SHP77 (cell line): Measurements from ENCODE around the gene SMIM3.
"Not testable (repeated sequence)": the region's sequence is repeated elsewhere in the genome, so short reads cannot be mapped to it uniquely, and the experiment has no call there.

ENCODE experiments used
- DNase-seq, 2 experiments: peaks; one replicate each; lab custom pipeline; 2025; lab: John Stamatoyannopoulos, UW

The SMIM3 gene, protein sequence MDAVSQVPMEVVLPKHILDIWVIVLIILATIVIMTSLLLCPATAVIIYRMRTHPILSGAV

DNA sequence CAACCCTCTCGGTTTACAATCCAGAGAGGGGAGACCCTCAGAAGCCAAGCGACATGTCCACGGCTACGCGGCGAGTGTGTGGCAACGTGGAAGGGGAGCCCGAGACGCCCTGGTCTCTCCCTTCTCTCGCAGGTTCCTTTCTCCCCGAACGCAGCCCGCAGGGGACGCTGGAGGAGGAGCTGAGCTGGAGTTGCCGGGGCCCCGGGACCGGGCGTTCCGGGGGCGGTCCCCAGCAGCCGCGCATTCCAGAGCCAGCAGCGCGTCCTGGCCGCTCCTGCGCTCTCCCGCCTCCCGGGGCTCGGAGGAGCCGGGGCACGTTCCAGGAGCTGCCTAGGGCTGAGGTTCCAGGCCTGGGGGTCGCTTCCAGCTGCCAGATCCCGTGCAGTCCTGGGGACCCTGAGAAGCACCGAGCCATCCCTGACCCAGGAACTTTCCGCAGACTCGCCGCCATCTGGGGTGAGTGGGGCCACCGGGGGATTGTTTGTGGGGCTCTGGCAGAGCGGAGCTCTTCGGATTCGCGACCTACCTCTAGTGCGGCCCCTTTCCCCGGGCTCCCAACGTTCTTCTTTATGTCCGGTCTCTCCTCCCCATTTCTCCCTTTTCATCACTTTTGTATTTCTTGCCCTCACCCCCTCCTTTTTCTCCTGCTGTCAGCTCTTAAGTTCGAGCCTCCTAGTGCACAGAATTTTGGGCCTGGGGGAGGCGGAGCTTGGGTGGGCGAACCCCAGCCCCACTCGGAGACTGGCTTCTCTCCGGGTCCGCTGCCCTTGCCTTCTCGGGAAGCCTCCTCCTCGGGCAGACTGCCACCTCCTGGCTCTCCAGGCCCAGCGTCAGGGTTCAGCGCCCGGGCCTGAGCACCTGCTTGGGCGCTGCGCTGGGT lies at the start of gene SMIM3:
Gene SMIM3 (plus strand): TSS at position 241 of the 880 bp plus-strand sequence. CDS start 16,684 bp downstream, outside the sequence.
- peak in 1 of 2 experiments; percentile 31 for DNase-seq

DNA sequence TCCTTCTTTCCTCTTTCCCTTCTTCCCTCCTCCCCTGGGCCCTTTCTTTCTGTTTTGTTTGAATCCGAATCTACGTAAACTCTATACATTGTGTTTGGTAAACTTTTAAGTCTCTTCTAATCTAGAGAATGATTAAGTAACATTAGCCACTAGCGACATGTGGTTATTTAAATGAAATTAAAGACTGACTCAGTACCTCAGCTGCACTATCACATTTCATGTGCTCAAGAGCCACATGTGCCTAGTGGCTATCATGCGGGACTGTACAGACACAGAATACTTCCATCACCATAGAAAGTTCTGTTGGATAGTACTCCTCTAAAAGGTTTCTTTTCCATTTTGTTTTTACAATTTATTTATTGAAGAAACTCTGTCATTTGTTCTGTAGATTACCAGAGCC lies 48.7 kb upstream of the SMIM3 start:
- DNase-seq: no peak

DNA sequence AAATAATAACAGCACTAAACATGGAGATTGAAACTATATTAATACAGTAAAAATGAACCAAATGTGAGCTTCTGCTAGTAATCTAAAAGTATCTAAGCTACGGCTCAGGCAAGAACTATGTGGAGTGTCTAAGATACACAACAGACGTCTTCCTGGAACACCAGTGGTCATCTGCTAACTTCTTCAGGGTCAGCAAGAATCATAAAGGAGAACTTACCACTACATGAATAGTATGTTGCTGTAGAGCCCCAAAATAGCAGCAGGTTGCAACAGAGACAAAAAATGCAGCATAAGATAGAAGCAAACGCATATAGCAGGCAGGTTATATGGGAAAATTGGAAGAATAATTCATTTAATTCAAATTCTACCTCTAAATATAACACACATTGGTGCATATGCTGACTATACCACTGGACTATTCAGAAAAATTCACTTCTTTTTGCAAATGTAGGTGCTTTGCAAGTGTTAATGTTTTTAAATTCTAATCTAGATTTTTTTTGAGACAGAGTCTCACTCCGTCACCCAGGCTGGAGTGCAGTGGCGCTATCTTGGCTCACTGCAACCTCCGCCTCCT lies 46.8 kb upstream of the SMIM3 start:
- no peak for DNase-seq

DNA sequence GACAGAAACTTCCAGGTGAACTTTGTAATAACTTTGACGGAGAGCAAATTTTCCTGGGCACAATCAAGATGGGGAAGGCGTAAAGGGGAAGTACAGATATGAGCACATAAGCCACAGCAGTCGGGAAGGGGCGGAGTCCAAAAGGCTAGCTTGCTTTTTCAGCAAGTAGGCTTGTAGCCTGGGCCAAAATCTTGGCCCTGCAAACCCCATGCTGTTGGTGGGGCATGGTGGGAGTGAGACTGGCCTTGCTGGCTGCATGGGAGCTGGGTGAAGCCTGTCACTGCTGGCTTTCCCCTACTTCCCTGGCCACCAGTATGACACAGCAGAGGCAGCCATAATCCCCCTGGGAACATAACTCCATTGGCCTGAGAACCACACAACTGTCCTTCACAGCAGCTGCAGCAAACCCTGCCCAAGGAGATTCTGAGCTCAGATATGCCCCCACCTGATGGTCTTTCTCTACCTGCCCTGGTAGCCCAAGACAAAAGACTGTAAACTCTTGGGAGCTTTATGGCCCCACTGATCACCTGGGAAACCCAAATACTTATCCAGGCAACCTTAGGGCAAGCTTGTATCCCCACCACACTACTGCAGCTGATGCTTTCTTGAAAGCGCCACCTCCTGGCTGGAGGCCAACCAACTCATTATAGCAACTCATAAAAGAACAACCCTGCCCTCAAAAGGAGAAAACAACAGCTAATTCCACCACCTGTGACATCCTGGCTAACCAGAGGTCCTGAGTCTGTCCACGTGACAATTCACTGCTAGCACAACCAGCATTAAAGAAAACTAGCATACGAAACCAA lies 43.8 kb upstream of the SMIM3 start:
- no peak for DNase-seq

DNA sequence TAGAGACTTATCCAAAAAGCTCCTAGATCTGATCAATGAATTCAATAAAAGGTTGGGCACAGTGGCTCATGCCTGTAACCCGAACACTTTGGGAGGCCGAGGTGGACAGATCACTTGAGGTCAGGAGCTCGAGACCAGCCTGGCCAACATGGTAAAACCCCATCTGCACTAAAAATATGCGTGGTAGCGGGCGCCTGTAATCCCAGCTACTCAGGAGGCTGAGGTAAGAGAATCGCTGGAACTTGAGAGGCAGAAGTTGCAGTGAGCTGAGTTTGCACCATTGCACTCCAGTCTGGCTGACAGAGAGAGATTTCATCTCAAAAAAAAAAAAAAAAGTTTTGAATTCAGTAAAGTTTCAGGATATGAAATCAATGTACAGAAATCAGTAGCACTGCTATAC lies 39.7 kb upstream of the SMIM3 start:
- DNase-seq: no peak

DNA sequence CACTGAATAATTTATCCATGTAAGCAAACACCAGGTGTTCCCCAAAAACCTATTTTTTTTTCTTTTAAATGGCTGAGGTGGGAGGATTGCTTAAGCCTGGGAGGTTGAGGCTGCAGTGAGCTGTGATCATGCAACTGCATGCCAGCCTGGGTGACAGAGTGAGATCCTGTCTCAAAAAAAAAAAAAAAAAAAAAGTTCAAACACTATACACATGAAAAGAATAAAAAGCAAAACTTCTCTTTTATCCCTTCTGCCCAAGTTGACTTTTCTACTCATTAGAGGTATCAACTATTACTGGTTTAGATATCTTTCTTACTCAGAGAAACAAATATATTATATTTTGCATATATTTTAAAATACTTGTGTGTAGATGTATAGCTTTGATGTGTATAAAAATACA lies 37.6 kb upstream of the SMIM3 start:
- no peak for DNase-seq

DNA sequence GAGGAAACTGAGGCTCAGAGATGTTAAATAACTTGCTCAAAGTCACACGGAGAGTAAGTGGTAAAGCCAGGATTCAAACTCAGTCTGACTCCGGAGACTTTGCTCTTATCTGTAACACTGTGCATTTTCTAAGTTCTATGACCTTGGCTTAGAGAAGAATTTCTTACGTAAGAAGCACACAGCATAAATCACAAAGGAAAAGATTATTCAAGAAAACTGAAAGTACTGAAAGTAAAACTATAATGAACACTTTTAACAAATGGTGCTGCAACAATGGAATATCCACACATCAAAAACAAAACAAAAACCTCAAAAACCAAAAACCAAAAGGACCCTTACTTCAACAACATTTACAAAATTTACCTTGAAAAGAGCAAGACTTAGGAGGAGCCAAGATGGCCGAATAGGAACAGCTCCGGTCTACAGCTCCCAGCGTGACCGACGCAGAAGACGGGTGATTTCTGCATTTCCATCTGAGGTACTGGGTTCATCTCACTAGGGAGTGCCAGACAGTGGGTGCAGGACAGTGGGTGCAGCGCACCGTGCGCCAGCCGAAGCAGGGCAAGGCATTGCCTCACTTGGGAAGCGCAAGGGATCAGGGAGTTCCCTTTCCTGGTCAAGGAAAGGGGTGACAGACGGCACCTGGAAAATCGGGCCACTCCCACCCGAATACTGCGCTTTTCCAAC lies 36.0 kb upstream of the SMIM3 start:
- DNase-seq: not testable (repeated sequence)

DNA sequence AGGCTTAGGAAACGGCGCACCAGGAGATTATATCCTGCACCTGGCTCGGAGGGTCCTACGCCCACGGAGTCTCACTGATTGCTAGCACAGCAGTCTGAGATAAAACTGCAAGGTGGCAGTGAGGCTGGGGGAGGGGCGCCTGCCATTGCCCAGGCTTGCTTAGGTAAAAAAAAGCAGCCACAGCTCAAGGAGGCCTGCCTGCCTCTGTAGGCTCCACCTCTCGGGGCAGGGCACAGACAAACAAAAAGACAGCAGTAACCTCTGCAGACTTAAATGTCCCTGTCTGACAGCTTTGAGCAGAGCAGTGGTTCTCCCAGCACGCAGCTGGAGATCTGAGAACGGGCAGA lies 35.4 kb upstream of the SMIM3 start:
- not testable (repeated sequence) for DNase-seq

DNA sequence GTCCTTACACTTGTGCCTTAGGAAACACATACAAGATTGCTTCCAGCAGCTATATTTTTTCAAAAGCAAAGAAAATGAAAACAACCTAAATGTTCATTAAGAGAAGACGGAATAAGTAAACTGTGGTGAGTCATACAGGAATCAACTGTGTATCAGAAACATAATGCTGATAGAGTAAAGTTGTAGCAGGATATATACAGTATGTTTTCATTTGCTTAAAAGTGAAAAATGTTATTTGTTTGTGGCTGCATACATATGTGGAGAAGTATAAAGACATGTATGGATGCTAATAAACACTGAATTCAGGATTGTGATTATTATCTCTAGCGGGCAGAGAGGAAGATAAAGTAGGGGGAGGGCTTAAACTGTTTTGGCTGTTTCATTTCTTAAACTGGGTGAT lies 28.1 kb upstream of the SMIM3 start:
- DNase-seq: no peak

DNA sequence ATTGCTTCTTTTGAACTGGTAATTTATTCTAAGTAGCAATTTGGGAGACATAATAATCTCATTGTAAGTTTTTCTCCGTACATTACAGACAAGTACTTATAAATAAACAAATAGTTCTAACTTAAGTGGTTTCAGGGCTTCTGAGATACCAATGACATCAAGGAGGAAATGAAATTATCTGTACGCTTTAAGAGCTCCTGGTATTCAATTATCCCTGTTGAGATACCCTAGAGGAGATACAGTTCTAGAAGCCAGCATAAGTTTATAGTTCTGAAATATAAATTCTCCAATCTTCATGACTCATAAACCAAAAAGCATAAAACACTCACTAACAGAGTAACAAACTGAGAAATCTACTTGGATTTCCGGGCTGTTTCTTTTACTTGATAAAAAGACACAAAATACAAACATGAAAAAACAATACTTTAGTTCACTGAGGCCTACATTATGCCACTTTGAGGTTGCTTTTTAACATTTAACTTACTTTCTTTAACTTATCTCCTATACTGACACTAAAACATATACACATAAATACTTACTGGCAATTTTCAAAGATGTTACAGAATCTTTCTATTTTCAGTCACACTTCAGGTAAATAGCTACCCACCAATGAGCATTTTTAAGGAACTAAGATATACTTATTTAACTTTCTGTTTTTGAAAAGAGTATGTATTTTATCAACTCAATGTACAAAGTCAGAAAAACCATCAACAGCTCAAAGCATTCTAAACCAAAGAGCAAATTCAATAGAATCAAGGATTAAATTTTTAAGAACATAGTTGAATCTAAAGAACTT lies 27.3 kb upstream of the SMIM3 start:
- DNase-seq: no peak

DNA sequence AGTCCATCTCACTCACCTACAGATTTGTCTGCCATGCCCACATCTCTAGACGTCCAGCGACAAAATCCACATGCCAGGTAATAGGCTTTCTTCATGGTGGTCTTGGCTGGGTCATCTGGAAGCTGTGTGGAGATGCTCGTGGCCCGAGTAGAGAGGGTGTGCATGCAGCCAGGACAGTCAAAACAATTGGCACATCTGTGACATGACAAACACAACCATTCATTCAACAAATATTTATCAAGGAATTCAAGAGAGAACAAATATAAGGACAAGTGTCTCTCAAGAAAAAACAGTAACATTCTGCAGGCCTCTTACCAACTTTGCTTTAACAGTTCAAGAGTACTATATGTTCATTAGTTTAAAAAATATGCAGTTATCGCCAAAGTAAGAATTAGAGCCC lies 25.1 kb upstream of the SMIM3 start:
- DNase-seq: no peak

DNA sequence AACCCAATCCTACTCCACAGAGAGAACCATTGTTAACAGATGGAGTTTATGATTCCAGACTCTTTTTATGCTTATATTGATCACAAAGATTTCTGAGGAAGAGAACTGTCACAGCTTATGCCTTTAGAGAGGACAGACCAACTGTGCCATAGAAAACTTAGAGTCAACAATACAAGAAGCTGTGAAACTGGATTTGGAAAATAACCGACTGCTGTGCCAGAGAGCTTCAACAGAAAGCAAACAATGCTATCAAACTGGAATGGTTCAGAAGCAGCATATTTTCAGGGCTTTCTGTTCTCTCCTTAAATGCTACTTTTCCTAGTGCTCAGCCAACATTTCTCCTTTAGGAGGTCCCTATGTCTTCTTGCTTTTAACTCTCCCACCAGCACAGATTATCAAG lies 24.7 kb upstream of the SMIM3 start:
- no peak for DNase-seq

DNA sequence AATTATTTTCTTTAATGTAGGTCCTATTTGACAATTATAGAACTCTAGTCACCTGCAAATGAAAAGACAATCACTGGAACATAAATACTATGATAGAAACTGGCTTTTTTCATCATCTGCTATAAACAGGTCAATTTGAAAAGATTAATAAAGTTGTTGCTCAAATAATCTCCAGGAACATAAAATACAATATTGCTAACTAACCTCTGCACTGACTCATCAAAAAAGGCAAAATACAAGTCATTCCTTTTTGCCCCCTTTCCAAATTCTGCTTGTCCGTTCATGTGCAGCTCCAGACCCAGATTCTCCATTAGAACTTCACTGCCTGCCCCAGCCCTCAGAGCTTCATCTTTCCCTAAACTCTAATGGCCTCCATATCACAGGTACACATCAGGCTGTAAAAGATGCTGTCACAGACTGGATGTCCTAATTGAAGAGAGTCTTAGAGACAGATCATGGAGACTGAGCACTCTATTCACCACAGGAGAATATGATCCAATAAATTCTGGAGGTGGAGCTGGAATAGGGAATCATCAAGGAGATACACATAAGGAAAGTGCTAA lies 21.4 kb upstream of the SMIM3 start:
- no peak for DNase-seq

DNA sequence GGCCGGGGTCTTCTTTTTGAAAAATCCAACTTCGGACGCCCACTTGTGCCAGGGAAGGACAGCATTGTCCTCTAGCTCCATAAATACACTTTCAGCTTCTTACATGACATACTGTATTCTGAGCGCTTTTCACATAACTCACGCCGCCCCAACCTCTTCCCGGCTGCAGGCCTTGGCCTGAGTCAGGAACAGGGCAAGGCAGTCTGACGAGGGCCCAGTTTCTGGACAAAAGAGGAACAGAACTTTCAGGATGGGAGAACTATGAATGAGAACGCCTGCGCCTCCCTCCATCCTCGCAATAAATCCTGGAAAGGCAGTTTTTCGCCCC lies 20.4 kb upstream of the SMIM3 start:
- no peak for DNase-seq

DNA sequence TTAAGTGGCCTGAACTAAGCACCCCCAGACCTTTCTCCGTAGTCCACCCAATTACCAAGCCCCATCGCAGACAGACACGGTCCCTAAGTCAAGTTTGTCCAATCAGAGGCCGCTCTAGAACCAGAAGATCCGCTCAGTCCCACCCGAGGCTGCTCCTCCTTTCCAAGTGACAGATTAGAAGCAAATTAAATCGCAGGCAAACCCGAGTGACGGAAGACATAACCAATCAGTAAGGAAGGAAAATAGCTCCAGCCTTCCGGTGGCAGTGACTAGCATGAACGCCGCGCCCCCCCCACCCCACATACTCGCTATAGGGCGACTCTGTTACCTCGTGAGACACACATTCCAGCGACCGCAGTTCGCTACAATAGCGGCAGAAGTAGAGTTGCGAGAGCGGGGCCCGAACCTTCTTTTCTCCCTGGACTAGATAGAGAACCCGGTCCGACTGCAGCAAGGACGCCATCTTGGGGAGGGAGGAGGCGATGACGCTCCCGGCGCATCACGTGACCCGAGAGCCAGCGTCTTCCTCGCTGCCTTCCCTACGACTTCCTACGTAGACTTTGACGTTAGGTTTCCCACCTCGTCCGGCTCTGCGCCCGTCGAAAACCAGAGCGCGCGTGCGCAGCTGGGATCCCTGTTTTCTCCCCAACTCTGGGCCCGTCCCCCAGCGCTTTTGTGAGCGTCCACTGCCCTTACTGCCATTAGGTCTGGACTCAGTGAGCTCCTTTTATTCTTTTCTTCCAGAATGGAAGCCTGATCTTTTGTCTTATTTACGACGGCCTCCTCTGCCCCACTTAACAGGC lies 19.8 kb upstream of the SMIM3 start, which contains the start of gene DCTN4:
Gene DCTN4 (minus strand): TSS at position 487 of the 803 bp plus-strand sequence. CDS start 24 bp downstream, at position 463.
- DNase-seq: peak; percentile 97 to 98

DNA sequence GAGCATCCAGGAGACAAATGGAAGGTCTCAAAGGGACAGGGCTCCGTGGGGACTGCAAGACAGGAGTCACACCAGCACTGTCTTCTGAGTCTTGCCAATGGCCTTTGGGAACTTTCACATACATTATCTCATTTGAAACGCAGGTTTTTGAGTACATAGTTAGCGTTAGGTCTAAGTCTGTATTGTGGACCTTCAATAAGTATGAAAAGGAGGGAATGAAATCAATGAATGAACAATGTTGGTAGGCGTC lies 19.3 kb upstream of the SMIM3 start:
- DNase-seq: no peak

DNA sequence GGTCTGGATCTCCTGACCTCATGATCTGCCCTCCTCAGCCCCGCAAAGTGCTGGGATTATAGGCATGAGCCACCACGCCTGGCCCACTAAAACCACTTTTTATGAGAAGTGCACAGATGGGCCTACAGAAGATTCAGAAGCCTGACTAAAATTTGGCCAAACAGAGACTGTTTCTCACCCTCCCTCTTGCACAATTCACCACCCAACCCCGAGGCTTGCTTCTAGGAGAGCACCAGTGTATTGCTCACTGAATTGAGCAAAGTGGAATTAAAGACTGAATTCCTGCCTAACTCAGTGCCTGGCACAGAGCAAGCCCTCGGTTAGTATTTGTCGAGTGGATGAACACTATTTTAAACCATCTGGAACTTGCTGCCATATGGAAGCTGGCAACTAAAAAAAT lies 16.3 kb upstream of the SMIM3 start:
- DNase-seq: no peak

DNA sequence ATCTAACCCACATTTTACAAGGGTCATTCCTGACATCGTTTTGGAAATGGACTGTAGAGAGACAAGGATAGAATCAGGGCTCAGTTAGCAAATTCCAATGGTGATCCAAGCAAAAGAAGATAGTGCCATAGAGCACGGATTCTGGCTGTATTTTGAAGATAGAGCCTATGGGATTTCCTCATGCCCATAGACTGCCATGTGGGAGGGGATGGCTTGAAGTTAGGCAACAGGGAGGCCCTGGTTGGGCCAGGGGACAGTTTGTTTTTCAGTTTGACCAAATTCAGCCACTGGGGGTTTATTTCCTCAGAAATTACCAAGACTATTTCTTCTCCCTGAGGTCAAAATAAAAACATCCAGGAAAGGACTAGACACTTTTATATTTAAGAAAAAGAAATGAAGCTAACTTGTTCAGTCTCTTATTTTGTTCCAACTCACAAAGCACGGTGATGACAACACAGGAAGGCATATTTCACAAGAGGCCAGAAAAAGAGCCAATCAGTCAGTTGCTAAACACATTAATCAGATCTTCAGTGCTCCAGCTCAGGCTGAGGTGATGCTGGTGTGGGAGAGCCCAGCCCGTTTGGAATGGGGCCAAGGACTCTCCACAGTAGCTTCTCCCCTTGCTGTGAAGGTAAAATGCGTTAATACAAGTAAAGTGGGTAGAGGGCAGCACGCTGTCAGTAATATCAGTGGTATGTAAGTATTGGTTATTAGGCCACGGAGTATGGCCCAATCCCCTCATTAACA lies 15.4 kb upstream of the SMIM3 start:
- DNase-seq: peak; percentile 44 to 74

DNA sequence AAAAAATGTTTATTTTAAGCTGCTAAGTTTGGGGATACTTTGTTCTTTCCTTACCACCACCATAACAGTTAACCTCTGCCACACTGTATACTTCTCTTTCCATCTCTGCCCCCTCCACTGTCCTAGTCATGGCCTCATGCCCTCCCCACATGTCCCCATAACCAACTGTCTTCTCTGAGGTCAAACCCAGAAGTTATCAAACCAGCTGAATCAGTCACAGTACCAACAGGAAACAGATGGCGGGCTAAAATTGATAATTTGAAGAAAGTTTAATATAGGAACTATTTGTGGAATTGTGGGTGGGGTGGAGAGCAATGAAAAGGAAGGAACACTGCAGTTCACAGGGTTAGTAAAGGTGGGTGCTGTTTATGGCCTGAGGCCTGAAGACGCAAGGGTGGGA lies 14.0 kb upstream of the SMIM3 start:
- DNase-seq: no peak
